SU-DHL-6 (cell line): Measurements from ENCODE around the gene DOK6.

Source experiments
- CTCF ChIP-seq: fragments of 200-600 bp; sonication (generic); IDR thresholded peaks from one replicate; pipeline ENCODE4 v1.5.1; 2017; ENCODE audit warnings: antibody characterized with exemption, mild to moderate bottlenecking, low read length, moderate library complexity; ENCODE audit not compliant: insufficient read depth, poor library complexity, severe bottlenecking
- EZH2phosphoT487 ChIP-seq: fragments of 200-600 bp; sonication (generic), shearing (Covaris generic); conservative IDR thresholded peaks from 2 replicates; pipeline ENCODE4 v1.6.1; 2018; ENCODE audit warnings: mild to moderate bottlenecking, antibody characterized with exemption, low read length, moderate library complexity, mixed read lengths

DNA sequence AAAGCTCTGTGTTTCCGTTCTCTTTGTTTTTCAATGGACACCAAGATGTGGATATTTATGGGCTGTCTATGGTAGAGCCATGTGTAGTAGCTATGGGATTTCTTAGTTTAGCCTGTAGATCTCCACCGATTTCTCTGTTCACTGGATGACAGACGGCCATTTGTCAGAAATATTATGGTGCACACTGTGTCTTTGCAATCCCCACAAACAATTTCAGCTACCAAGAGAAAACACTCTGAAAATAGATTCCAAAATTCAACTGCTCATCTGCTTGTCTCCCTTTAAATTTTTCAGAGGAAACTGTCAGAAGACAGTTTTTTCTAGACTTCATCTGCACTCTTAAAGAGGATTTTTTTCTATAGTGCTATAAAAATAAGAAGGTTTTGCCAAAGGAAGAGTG, 380.2 kb downstream of the DOK6 start:
- TF ChIP-seq CTCF (no peak), EZH2phosphoT487 (no peak)
